LNCAP (cell line): ENCODE measurements around the gene NUP205.

Experiments
- CTCF ChIP-seq: fragments of 450-650 bp; IDR thresholded peaks from 2 replicates; pipeline ENCODE4 v1.5.1; 2017; ENCODE audit warnings: mild to moderate bottlenecking

Gene NUP205

DNA sequence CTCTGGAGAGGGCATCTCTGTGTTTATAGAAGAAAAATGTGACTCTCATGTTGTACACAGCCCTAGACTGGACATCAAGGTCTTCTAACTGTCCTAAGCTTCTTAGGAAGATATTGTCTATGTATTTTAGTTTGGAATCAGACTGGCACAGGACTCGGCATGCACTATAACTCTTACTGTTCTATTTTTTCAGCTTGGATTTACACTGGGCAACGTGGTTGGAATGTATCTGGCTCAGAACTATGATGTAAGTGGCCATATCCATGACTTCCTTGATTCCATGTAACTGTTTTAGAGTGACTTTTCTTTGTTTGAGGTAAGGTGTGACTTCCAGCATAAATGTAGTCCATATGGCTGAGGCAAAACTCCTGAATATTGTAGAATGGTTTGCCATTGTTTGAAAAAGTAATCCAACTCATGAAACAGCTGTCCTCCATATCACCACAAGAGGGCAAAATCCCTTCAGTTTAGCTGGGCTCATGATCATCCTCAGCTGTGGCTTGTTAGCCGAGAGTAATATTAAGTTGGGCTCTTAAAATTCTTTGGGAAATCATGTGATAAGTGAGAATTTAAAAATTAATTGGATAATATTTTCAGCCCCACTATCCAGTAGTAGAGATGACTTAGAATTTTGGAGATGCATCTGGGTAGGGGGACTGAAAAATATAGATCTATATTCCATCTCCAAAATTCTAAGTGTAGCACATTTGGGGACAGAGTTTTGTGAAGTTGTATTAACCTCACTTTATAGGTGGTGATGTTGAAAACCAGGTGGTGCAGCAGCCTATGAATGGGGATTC, 115.0 kb downstream of the NUP205 start:
- TF ChIP-seq CTCF: peak; percentile 89

DNA sequence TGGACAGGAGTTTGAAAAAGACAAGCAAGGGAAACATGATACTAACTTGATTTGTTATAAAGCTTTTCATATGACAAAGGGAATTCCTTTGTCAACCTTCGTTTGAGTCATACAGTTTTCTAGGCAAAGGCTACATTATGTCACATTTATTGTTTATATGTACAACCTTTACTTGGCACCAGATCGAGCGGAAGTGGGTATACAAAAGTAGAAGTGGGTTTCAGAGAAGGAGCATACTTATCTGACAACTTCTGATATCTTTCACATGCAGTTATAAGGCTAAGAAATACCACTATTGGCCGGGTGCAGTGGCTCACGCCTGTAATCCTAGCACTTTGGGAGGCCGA, 115.6 kb downstream of the NUP205 start:
- TF ChIP-seq CTCF: no peak

DNA sequence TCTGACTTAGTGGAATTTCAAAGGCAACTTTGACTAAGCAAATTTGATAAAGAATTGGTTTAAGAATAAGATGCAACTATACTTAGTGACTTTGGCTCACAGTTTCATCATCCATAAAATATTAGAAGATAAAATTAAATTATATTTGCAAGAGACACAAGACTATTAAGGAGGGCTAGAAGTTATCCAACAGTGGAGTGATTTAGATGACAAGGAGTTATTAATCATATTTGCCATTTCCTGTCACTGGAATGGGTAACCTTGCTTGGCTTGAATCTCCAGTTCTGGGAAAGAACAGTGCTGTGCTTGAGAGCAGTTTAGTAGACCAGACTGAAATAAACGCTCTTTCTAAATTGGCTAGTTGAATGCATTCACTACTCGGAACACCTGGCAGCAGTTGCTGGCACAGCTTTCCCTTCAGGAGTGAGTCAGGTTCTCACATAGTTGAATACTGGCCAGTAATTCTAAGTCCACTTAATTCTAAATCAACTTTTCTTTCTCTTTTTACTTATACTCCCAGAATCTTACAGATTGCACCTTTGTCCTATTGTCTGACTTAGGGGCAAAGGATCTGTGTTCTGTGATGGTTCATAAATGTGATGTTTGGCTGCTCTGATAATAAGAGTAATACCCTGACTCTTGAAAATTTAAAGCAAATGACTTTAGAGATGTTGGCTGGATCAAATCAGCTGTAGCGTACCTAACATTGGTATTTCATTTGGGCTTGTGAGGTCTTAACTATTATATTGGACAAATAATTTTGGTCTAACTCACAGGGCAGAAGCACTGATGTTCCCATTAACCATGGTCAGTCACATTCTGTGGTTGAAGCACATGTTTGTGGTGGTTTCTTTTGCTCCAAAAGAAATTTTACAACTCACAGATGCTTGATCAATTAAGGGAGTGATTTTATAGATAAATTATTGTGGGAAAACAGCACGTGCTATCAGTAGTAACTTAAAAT, 121.2 kb downstream of the NUP205 start:
- TF ChIP-seq CTCF: no peak

DNA sequence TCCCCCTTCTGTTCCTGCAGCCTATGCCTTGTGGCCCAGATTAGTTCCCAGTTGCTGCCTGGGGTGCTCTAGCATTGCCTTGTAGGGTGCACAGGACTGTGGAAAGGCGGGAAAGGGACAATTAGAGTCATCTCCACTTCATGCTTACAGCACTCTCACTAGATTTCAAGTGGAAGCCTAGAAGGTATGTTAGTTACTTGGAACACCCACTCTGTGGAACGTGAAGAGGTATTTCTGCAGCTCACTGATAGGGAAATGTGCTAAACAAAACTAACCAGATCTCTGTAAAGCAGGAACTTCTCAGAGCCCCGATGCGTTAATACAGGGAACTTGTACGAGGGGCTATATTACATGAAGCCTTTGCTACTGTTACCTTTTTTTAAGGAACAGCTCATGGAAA, 124.0 kb downstream of the NUP205 start:
- TF ChIP-seq CTCF: no peak

GRCh38 chr7:135682191-135682590, 124.5 kb downstream of the NUP205 start:
- no peak for TF ChIP-seq CTCF

- TF ChIP-seq CTCF: no peak
Observed at GRCh38 chr7:135683609-135684008, 125.9 kb downstream of the NUP205 start.

DNA sequence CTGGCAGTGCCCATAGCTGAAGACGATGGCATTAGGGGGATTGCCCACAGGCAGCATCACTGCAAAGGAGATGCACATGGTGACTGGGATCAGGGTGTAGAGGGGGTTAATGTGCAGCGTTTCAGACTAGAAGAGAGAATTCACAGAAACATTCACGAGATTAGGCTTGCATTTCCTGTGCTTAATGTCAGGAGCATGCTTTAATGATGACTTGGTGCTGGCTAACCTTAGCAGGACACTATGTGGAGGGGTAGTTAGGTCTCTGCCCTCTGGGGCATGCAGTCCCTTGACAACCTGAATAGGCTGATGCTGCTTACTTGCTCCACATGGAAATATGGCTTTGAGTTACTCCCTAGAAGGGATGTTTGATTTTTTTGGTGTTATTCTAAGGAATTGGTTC, 126.4 kb downstream of the NUP205 start:
- no peak for TF ChIP-seq CTCF
